Kidney (tissue), 14 donors: ENCODE measurements around the gene ITSN2. TPM values are rescaled to one million over a fixed set of nuclear protein-coding genes. Genes with fewer than 3 reads are reported as not detected.

Source experiments
- DNase-seq, 5 donors: peaks; one replicate each; pipeline ENCODE4 v3.0.0-alpha.2; 2013 to 2020
- FAIRE-seq: peaks from 2 replicates; lab custom pipeline; 2012; peaks lifted over from hg19 to GRCh38; lab: Jason Lieb, UNC
- H3K27ac ChIP-seq, 2 donors: one replicate each; pipeline ENCODE4 v1.7.0; 2013; ENCODE audit warnings: low read depth in 2 of 2, low read length in 2 of 2, inconsistent platforms in 1 of 2
- H3K27me3 ChIP-seq: one replicate; pipeline ENCODE4 v1.7.1; 2013; ENCODE audit warnings: low read length, inconsistent platforms; ENCODE audit not compliant: control insufficient read depth, insufficient read depth
- H3K36me3 ChIP-seq, 3 donors: one replicate each; pipeline versions ENCODE4 v1.7.0 to v1.7.1; 2013; ENCODE audit warnings: low read length in 3 of 3, control low read depth in 1 of 3, inconsistent platforms in 1 of 3; ENCODE audit not compliant: insufficient read depth in 3 of 3, control insufficient read depth in 2 of 3
- H3K4me1 ChIP-seq, 3 donors: one replicate each; pipeline versions ENCODE4 v1.7.0 to v1.7.1; 2013; ENCODE audit warnings: low read length in 3 of 3, inconsistent platforms in 1 of 3, low read depth in 1 of 3; ENCODE audit not compliant: control insufficient read depth in 2 of 3, insufficient read depth in 2 of 3
- H3K4me3 ChIP-seq, 3 donors: one replicate each; pipeline versions ENCODE4 v1.7.0 to v1.8.1; 2013; ENCODE audit warnings: low read length in 3 of 3, control low read depth in 1 of 3, inconsistent platforms in 1 of 3
- H3K9ac ChIP-seq, 3 donors: one replicate each; pipeline versions ENCODE4 v1.7.0 to v1.7.1; 2013; ENCODE audit warnings: low read length in 3 of 3, control low read depth in 1 of 3, inconsistent platforms in 1 of 3
- H3K9me3 ChIP-seq, 3 donors: one replicate each; pipeline versions ENCODE4 v1.7.0 to v1.7.1; 2013; ENCODE audit warnings: low read length in 3 of 3, control low read depth in 1 of 3, inconsistent platforms in 1 of 3; ENCODE audit not compliant: control insufficient read depth in 2 of 3, insufficient read depth in 1 of 3
- intact Hi-C: fragments of 100-400 bp; cut with DNase I; formaldehyde crosslinking; loops from one replicate; pipeline ENCODE4 v1.11.1; 2022
- polyA plus RNA-seq: library from polyadenylated mRNA; stranded (reverse); fragments of 350-450 nt; fragmentation: Illumina TruSeq; extraction: RNeasy Lipid Tissue Mini Kit (QIAGEN cat#74804); gene quantifications from one replicate; pipeline ENCODE4 v1.2.3, GENCODE V29; 2014; ENCODE audit warnings: low read depth, low replicate concordance; ENCODE audit not compliant: insufficient read depth
- total RNA-seq: library from RNA; stranded (reverse); fragmentation: NEBNext Ultra II Directional; extraction: Animal tissue kit (Norgen Biotek cat#: 25700); gene quantifications from one replicate; pipeline ENCODE4 v1.2.1, GENCODE V29; 2021
- TF ChIP-seq, protein P1 (sequence below): IDR thresholded peaks from 3 replicates; pipeline ENCODE4 v1.5.1; 2012; ENCODE audit warnings: mild to moderate bottlenecking, moderate library complexity, borderline replicate concordance; ENCODE audit not compliant: insufficient read depth; ENCODE audit errors: extremely low read depth
- donor health status: control.
- donor health status: control.
- donor health status: control.
- donor health status: control.
- donor health status: control.
- donor health status: DM: yes; HTN: yes; CAD: no.
- donor health status: Normal renal cell carcinoma (clear cell type).

Gene ITSN2
- total and polyA plus RNA-seq, 2 donors from 2014 or later: 20.1 to 72.8 TPM

DNA sequence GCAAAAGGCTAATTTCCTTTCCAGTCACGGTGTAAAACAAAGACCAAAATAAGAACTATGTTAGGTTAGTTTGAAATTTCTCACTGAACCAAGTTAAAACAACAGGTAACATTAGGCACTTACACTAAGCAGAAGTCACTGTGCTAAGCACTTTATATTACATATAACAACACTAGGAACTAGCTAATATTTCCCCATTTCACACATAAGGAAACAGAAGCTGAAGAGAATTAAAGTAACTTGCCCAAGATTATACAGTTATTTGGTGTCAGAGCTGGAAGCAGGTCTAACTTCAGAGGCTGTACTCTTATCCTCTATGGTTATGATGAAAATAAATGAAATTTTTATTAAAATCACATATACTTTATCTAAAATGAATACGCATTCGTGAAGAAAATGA lies 5.9 kb downstream of the ITSN2 start:
- Histone ChIP-seq H3K27me3 (no peaks in the 10 kb centered on the region), H3K9me3 (no peaks in the 10 kb centered on the region), H3K9ac (no peak overlapping the region), H3K36me3 (no peaks in the 10 kb centered on the region), H3K4me3 (no peak overlapping the region), H3K27ac (no peak overlapping the region), H3K4me1 (peaks cover 0 to 4% (median 0%) of the 10 kb centered on the region in 3 donors)
- intact Hi-C loops: no loop called here
- FAIRE-seq (no peak), DNase-seq (no peak)
- TF ChIP-seq, protein P1, sequence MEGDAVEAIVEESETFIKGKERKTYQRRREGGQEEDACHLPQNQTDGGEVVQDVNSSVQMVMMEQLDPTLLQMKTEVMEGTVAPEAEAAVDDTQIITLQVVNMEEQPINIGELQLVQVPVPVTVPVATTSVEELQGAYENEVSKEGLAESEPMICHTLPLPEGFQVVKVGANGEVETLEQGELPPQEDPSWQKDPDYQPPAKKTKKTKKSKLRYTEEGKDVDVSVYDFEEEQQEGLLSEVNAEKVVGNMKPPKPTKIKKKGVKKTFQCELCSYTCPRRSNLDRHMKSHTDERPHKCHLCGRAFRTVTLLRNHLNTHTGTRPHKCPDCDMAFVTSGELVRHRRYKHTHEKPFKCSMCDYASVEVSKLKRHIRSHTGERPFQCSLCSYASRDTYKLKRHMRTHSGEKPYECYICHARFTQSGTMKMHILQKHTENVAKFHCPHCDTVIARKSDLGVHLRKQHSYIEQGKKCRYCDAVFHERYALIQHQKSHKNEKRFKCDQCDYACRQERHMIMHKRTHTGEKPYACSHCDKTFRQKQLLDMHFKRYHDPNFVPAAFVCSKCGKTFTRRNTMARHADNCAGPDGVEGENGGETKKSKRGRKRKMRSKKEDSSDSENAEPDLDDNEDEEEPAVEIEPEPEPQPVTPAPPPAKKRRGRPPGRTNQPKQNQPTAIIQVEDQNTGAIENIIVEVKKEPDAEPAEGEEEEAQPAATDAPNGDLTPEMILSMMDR: no peak

DNA sequence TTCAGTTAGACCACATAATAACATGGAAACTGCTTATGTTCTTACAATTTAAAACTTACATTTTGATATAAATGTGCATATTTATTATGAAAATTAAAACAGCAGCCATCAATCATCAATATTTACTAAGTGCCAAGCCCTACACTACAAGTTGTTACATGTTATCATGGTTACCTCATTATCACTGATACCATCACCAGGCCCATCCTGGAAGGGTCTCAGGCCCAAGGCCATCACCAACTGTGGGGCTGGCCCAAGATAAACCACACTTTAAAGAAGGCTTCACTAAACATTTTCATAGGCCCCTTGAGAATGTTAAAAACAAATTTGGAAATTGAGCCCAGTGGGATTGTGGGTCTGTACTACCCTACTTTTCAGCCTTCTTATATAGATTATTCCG lies 6.4 kb downstream of the ITSN2 start:
- no peak overlapping the region for H3K27ac ChIP-seq
- H3K27me3 ChIP-seq: no peaks in the 10 kb centered on the region
- DNase-seq: no peak
- no peak overlapping the region for H3K9ac ChIP-seq
- TF ChIP-seq, protein P1: no peak
- H3K4me1 ChIP-seq: peaks cover 0 to 4% (median 0%) of the 10 kb centered on the region in 3 donors
- no peaks in the 10 kb centered on the region for H3K9me3 ChIP-seq
- intact Hi-C loops: no loop called here
- no peaks in the 10 kb centered on the region for H3K36me3 ChIP-seq
- no peak overlapping the region for H3K4me3 ChIP-seq
- no peak for FAIRE-seq

DNA sequence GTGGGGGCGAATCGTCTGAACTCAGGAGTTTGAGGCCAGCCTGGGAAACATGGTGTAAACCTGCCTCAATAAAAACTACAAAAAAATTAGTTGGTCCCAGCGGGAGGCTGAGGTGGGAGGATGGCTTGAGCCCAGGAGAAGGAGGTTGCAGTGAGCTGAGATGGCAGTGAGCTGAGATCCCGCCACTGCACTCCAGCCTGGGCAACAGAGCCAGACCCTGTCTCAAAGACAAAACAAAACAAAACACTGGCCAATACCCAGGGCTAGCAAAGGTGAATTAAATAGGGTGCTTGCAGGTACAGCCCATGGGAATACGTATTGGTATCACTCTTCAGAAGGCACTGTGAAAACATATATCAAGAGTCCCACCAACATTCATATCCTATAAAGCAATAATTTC lies 7.0 kb downstream of the ITSN2 start:
- H3K4me3 ChIP-seq: no peak overlapping the region
- no peak for FAIRE-seq
- no peaks in the 10 kb centered on the region for H3K27me3 ChIP-seq
- H3K36me3 ChIP-seq: no peaks in the 10 kb centered on the region
- DNase-seq: no peak
- TF ChIP-seq, protein P1: no peak
- H3K9me3 ChIP-seq: no peaks in the 10 kb centered on the region
- intact Hi-C loops: no loop called here
- no peak overlapping the region for H3K27ac ChIP-seq
- H3K4me1 ChIP-seq: peaks cover 0 to 4% (median 0%) of the 10 kb centered on the region in 3 donors
- no peak overlapping the region for H3K9ac ChIP-seq

DNA sequence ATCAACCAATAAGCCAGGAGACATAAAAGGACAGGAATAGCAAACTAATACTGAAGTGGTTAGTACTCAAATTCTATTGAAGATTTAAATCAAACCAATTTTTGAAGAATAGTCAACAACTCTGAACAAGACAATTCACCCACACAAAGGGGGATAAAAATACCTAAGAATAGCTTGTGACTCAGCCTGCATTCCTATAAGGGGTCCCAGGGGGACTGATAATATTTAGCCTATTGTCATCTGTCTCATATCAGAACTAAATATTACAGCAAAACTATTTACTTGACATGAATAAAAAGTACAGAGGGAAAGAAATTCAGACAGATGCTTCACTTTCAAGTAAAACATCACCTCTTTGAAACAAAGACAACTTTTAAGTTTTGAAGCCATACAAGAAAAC lies 7.7 kb downstream of the ITSN2 start:
- no peak for FAIRE-seq
- TF ChIP-seq, protein P1: no peak
- Histone ChIP-seq H3K36me3 (no peaks in the 10 kb centered on the region), H3K27me3 (no peaks in the 10 kb centered on the region), H3K4me3 (no peak overlapping the region), H3K9ac (no peak overlapping the region), H3K27ac (no peak overlapping the region), H3K4me1 (no peaks in the 10 kb centered on the region), H3K9me3 (no peaks in the 10 kb centered on the region)
- DNase-seq: no peak
- intact Hi-C loops: no loop called here
